Esophagus squamous epithelium (tissue), 4 donors: ENCODE results near the gene WDR82.

ENCODE experiments used
- CTCF ChIP-seq, 6 experiments: fragments of 450-650 bp in 4 of 6; fragments of 200-600 bp in 2 of 6; sonication (generic) in 2 of 6; IDR thresholded peaks; one replicate each; pipeline ENCODE4 v1.5.1; 2016 to 2019; ENCODE audit warnings: antibody characterized with exemption in 6 of 6, mild to moderate bottlenecking in 4 of 6, moderate library complexity in 4 of 6
- POLR2A ChIP-seq, 4 donors: fragments of 450-650 bp; IDR thresholded peaks; one replicate each; pipeline ENCODE4 v1.6.1; 2017; ENCODE audit warnings: antibody characterized with exemption in 4 of 4, mild to moderate bottlenecking in 4 of 4, moderate library complexity in 3 of 4

GRCh38 chr3:52210550-52211046, 67.9 kb downstream of the WDR82 start:
- TF ChIP-seq CTCF (IDR thresholded peaks at IDR 0.05) = no peak
- TF ChIP-seq POLR2A (IDR thresholded peaks at IDR 0.05) = no peak
